D721Med (cell line): Measurements from ENCODE around the gene FCGR3A.

Experiments used
- DNase-seq: peaks from one replicate; pipeline ENCODE4 v3.0.0; 2011; ENCODE audit warnings: low spot score; ENCODE audit not compliant: insufficient read length
- FAIRE-seq: peaks from 2 replicates; lab custom pipeline; 2011; peaks lifted over from hg19 to GRCh38; lab: Jason Lieb, UNC
- TF ChIP-seq, protein P1 (sequence below): IDR thresholded peaks from 2 replicates; pipeline ENCODE4 v1.5.1; 2012; ENCODE audit warnings: mild to moderate bottlenecking, control low read depth; ENCODE audit not compliant: insufficient read depth; ENCODE audit errors: missing control alignments

FCGR3A gene

DNA sequence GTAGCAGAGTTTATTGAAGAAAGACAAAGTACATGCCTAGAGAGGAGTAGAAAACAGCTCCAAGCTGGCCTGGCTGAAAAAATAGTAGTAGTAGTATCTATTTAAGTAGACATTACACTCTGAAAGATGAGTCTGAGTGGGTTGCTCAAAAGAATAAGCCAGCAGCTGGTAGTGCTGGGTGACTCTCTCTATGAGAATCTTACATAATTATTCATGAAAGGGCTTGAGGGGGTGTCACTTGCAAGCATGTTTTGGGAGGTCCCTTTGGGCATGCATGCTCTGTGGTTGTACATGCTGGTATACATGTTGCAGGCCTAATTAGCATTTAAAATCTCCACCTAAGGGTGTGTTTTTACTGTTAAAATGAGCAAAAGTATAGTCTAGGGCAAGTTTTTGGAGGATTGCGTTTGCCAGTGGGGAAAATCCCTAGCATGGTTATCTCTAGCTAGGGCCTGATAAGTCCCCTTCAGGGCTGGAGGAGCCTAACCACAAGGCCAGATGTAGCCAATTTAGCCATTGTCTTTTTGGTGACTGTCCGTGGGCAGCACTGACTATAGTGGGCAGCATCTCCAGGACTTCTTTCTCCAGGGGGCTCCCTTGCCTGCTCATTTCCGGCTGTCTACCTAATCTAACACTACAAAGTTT, 55.4 kb downstream of the FCGR3A start:
- TF ChIP-seq, protein P1, sequence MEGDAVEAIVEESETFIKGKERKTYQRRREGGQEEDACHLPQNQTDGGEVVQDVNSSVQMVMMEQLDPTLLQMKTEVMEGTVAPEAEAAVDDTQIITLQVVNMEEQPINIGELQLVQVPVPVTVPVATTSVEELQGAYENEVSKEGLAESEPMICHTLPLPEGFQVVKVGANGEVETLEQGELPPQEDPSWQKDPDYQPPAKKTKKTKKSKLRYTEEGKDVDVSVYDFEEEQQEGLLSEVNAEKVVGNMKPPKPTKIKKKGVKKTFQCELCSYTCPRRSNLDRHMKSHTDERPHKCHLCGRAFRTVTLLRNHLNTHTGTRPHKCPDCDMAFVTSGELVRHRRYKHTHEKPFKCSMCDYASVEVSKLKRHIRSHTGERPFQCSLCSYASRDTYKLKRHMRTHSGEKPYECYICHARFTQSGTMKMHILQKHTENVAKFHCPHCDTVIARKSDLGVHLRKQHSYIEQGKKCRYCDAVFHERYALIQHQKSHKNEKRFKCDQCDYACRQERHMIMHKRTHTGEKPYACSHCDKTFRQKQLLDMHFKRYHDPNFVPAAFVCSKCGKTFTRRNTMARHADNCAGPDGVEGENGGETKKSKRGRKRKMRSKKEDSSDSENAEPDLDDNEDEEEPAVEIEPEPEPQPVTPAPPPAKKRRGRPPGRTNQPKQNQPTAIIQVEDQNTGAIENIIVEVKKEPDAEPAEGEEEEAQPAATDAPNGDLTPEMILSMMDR = no peak
- no peak for DNase-seq
- FAIRE-seq = no peak

DNA sequence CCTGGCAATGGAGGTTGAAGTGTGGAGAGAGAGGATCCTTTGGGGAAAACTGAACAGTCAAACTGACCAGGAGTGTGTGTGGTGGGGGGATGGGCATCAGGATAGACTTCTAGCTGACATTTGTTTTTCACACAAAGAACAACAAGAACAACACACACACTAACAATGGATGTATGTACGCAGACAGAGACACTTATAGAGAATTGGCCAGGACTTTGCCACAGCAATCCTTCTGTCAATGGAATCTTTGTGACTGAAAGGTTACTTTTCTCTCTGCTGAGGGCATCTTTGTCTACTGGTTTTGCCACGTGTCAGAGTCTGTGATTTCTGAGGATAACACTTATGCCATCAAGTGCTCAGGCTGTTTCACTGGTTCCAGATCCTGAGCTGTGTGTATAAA, 56.8 kb downstream of the FCGR3A start:
- DNase-seq (no peak), FAIRE-seq (no peak)
- TF ChIP-seq, protein P1 = no peak
